ENCODE measurements around the gene UBQLN4. TPM values are rescaled to one million over a fixed set of nuclear protein-coding genes. Genes with fewer than 3 reads are reported as not detected.
A peak's percentile ranks its signal among the peaks of the same experiment; 100 is the strongest.

UBQLN4 gene
- polyA plus RNA-seq, 3 donors, result 2.3 to 15.9 (median 2.9) TPM

- Histone ChIP-seq H3K4me1 (ENCODE audit: control insufficient read depth in 1 of 2, insufficient read depth in 2 of 2, low read length in 2 of 2) (peaks cover 12 to 13% of the 10 kb centered on the region in 2 donors), H4K20me1 (ENCODE audit: insufficient read depth, low read length) (no peaks in the 10 kb centered on the region), H3K79me2 (ENCODE audit: insufficient read depth, low read length) (no peaks in the 10 kb centered on the region), H3K27ac (ENCODE audit: low read depth in 1 of 2, low read length in 2 of 2) (no peak overlapping the region), H3K27me3 (ENCODE audit: control insufficient read depth in 2 of 2, insufficient read depth in 2 of 2, low read length in 2 of 2) (no peaks in the 10 kb centered on the region), H3K9ac (ENCODE audit: insufficient read depth, low read length, poor library complexity, severe bottlenecking) (no peak overlapping the region), H2AFZ (ENCODE audit: insufficient read depth, low read depth, low read length, poor library complexity, severe bottlenecking) (no peak overlapping the region), H3K4me3 (replicated peaks in 1 of 3; ENCODE audit: low read depth in 2 of 3, low read length in 3 of 3) (no peak overlapping the region), H3K36me3 (replicated peaks in 1 of 2; ENCODE audit: control insufficient read depth in 1 of 2, insufficient read depth in 2 of 2, low read length in 2 of 2) (no peaks in the 10 kb centered on the region), H3K9me3 (replicated peaks in 1 of 2; ENCODE audit: control insufficient read depth in 1 of 2, insufficient read depth in 1 of 2, low read length in 2 of 2) (no peaks in the 10 kb centered on the region), H3K4me2 (replicated peaks; ENCODE audit: extremely low read depth, low read length, poor library complexity, severe bottlenecking) (no peak overlapping the region)
- TF ChIP-seq CTCF (IDR thresholded peaks at IDR 0.05), result no peak
- Mint-ChIP-seq H3K27me3 (ENCODE audit: low read depth in 3 of 3) (peaks cover 3 to 6% (median 5%) of the 10 kb centered on the region in 3 donors), H3K27ac (no peak overlapping the region), H3K36me3 (peaks cover 0 to 6% of the 10 kb centered on the region in 2 donors), H3K4me1 (peaks cover 10% of the 10 kb centered on the region), H3K4me3 (no peak overlapping the region), H3K9me3 (no peaks in the 10 kb centered on the region)
- intact Hi-C loops (cut with micrococcal nuclease), result no loop called here
- no peak for DNase-seq
- no CpG with 5 or more reads among the region's 2 CpGs for WGBS (ENCODE audit: insufficient coverage)
Measured at GRCh38 chr1:155996166-155996565, 57.4 kb downstream of the UBQLN4 start.

- Histone ChIP-seq H3K9ac (ENCODE audit: insufficient read depth, low read length, poor library complexity, severe bottlenecking) (no peak overlapping the region), H3K4me2 (replicated peaks; ENCODE audit: extremely low read depth, low read length, poor library complexity, severe bottlenecking) (no peak overlapping the region), H2AFZ (ENCODE audit: insufficient read depth, low read depth, low read length, poor library complexity, severe bottlenecking) (no peak overlapping the region), H3K79me2 (ENCODE audit: insufficient read depth, low read length) (peaks cover 7% of the 10 kb centered on the region), H4K20me1 (ENCODE audit: insufficient read depth, low read length) (no peaks in the 10 kb centered on the region), H3K36me3 (replicated peaks in 1 of 2; ENCODE audit: control insufficient read depth in 1 of 2, insufficient read depth in 2 of 2, low read length in 2 of 2) (no peaks in the 10 kb centered on the region), H3K9me3 (replicated peaks in 1 of 2; ENCODE audit: control insufficient read depth in 1 of 2, insufficient read depth in 1 of 2, low read length in 2 of 2) (no peaks in the 10 kb centered on the region), H3K27ac (ENCODE audit: low read depth in 1 of 2, low read length in 2 of 2) (no peak overlapping the region), H3K4me1 (ENCODE audit: control insufficient read depth in 1 of 2, insufficient read depth in 2 of 2, low read length in 2 of 2) (peaks cover 38 to 39% of the 10 kb centered on the region in 2 donors), H3K4me3 (replicated peaks in 1 of 3; ENCODE audit: low read depth in 2 of 3, low read length in 3 of 3) (no peak overlapping the region), H3K27me3 (ENCODE audit: control insufficient read depth in 2 of 2, insufficient read depth in 2 of 2, low read length in 2 of 2) (no peaks in the 10 kb centered on the region)
- no peak overlapping the region for H3K4me3 Mint-ChIP-seq
- no peaks in the 10 kb centered on the region for H3K9me3 Mint-ChIP-seq
- H3K36me3 Mint-ChIP-seq, result peaks cover 0 to 10% of the 10 kb centered on the region in 2 donors
- DNase-seq, result no peak
- peak overlapping the region in 4 of 7 donors; percentile 22 to 86 (median 42) for H3K27ac Mint-ChIP-seq
- intact Hi-C loops (cut with micrococcal nuclease), result no loop called here
- peaks cover 3 to 6% (median 5%) of the 10 kb centered on the region in 3 donors for H3K27me3 Mint-ChIP-seq (ENCODE audit: low read depth in 3 of 3)
- 100% methylated on average over 3 of the region's 3 CpGs for WGBS (ENCODE audit: insufficient coverage)
- TF ChIP-seq CTCF (IDR thresholded peaks at IDR 0.05), result no peak
- peaks cover 36% of the 10 kb centered on the region for H3K4me1 Mint-ChIP-seq
Measured at GRCh38 chr1:155993595-155993994, 60.0 kb downstream of the UBQLN4 start.
